ENCODE measurements around the gene CSRP3.

Gene CSRP3

DNA sequence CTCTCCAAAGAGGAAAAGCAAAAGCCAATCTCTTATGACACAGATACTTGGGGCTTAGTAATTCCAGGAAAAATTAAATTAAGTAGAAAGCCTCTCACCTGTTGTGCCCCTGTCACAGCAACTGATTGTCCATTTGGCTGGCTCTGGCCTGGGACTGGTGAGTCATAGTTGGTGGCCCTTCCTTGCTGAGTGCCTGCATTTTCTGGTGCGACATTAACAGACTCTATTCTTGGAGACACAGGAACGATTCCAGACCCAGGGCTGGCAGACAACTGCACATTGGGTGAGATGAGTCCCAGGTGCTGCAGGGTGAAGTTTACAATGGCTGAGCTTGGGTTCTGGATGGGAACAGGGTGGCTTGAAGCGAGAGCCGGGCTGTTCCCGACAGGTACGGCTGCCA is 23.3 kb upstream of the CSRP3 start:
- no peak for DNase-seq

DNA sequence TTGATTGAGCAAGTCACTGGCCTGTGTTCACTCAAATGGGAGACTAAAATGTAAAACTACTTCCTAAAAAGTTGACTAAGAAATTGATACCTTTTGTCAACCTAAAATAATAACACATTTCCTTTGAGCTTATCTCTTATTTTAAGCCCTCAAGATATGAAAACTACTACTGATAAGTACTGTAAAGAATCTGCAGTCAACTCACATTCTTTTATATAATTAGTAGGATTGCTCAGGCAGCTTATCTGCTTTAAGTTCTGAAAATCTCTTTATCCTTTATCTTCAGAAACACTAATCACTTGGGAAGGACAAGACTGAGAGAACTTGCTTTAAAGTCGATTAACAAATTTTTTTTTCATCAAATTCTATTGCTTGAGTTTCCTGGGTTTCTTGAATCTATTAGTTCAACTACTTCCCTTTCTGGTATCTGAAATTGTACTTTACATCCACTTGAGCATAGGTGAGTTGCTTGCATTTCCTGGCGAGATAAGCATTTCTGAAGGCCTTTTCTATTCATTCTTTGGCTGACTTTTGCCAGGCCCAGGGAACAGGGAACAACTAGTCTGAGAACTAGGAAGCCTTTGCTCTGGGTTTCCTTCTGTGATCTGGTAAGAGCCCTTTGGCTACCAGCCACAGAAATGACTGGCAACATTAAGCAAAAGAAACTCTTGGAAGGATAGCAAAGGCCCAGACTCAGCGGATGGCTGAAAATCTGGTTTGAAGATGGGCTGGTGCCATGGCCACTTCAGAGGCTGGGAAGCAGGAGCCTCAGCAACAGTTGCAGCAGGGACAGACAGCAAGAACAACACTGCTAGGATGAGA is 19.3 kb upstream of the CSRP3 start:
- no peak for DNase-seq

DNA sequence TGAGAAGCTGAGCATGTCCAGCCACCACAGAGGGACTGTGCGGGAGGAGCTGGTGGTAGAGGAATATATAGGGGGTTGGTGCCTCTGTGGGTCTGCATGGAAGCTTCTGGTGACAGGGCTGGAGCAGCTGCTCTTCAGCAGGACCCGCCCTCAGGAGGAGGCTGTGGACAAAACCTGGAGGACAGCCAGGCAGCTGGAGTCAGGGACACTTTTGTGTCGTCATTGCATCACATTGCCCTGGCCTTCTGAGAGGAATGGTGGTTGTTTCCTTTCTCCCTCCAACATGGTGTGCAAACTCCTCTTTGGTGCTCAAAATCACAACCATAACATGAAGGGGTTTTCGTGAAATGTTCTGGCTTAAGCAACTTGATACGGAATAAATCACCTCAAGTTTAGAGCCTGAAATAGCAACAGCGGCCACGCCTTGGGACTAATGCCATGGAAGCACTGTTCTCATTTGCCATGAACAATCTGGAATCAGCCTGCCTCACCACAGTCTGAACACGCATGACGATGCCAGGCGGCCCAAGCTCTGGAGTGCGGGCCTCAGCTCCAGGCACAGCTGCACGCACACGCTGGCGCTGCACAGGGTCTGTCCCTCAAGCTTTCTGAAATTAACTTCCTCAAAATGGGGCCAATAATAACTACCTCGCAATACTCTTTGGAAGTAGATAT is 17.1 kb upstream of the CSRP3 start:
- no peak for DNase-seq

DNA sequence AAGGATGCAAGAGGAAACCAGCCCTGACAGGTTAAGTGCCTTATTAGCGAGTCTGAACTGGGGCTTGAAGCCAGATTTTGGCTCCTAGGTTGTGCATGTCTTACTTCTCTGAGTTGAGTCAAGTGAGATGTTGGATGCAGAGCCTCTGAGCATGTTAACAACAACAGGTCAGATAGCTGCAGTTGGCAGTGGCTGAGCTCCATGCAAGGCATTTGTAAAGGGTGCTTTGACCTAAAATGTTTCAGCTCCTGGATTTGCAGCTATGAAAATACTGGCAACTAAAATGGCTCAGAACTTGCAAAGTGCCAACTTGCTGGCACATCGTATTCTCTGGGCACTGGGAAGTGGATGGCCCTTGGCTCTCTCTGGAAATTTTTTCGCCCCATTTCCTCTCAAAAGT is 16.4 kb upstream of the CSRP3 start:
- no peak for DNase-seq

DNA sequence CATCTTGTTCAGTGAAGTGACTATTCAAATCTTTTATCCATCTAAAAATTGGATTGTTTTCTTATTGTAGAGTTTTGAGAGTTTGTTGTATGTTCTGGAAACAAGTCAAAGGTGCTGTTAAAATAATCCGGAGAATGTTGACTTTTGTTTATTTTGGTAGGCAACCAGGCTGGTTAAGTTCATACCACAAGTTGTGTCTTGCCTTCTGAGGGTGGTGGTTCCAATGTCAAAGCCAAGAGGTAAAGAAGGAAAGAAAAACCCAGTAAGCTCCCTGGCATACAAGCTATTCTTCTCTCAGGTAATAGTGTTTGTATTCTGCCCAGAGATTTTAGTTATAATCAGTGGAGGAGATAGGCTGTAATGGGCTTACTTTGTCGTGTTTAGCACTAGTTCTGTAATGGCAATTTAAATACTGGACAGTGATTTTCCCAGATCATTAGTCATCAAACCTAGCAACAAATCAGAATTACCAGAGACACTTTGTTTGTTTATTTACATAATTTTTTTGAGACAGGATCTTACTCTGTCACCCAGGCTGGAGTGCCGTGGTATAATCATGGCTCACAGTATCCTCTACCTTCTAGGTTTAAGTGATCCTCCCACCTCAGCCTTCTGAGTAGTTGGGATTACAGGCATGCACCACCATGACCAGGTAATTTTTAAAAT is 15.1 kb upstream of the CSRP3 start:
- no peak for DNase-seq

DNA sequence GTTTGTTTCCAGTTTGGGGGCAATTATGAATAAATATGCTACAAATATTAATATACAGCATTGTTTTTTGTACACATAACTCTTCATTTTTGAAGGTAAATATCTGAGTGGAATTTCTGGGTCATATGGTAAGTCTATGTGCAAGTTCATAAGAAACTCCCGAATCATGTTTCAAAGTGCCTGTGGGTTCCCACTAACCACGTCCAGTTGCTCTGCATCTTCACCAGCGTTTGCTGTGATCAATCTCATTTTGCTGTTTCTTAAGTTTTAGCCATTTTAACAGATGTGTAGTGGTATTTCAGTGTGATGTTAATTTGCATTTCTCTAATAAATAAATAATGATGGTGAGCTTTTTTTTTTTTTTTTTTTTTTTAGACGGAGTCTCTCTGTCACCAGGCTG is 14.2 kb upstream of the CSRP3 start:
- no peak for DNase-seq

DNA sequence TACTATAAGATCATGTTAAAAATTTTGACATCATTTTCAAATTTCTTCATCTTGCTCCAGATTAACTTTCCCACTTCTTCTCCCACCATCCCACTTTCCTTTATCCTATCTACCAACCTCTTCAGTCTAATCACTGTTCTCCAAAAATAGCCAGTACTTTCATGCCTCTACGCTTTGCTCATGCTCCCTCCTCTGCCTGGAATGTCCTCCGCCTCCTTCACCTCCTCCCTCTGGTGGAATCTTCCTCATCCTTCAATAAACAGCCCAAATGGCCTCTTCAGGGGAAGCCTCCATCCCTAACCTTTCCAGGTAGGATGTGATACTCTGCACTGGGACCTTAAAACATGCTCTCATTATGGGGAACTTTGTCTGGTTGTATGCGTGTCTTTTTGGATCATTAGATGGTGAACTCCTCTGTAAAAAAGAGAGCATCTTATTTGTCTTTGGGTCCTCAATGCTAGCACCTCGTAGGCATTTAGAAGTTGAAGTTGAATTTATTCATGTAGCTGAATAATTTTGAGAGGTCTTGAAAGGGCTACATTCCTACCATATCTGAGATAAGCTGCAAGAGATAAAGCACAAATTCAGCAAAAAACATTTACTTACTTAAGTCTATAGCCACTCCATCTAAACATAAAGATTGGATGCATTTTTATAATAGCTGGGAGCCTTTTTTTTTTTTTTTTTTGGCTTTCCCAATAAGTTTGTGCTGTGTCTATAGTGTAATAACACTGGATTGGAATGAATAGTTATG is 8.0 kb upstream of the CSRP3 start:
- DNase-seq: no peak

DNA sequence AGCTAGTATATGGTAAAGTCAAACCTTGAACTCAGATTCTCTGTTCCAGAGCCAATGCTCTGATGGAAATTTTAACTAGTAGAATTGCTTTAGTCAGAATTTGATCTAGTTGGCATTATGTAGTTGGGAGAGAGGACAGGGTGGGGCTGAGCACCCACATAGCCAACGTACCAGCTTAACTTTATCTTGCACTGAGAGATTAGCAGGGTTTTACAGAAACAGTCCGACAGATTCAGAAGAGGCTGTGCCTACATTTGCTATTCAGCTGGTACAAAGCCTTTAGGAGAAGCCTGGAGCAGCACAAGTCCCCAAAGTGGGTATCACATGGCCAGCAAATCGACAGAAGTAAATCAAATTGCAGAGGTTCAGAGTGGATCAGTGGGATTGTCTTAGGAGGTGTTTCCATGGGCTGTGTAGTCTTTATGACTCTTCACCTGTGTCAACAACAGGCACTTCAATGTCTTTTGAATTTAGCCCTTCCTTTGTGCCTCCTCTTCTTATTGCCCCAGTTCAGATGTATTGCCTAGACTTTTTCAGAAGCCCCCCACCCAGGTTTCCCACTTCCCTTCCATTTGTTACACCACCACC is 7.3 kb upstream of the CSRP3 start:
- DNase-seq: no peak

DNA sequence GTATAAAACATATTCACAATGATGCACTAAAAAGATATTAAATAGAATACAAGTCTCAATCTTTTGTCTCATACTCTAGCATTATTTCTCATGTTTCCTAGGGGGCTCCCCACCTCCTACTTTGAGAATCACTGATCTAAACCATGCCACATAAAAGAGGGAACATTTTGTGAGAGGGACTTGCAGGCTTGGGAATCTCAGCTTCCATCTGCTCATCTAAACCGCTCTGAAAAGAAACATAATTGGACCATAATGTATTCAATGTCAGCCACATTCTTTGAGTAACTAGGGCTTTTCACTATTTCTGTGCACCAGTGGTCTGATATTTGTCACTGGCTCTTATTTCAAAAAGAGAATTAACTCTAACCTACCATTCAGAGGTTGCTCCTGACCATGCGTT is 6.4 kb upstream of the CSRP3 start:
- no peak for DNase-seq

DNA sequence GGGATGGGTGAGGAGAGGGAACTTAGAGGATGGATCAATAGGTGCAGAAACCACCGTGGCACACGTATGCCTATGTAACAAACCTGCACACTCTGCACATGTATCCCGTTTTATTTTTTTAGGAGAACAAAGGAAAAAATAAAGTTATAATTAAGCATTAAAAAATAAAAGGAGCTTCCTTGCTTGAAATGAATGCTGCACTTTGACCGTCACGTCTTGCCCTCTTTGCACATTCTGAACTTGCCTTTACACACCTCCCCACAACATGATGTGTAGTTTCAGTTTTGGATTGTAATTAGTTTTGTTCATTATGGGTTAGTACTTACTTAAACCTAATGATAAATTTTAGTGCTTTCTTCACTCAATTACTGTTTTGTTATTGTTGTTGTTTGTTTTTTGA is 3.1 kb upstream of the CSRP3 start:
- DNase-seq: no peak

DNA sequence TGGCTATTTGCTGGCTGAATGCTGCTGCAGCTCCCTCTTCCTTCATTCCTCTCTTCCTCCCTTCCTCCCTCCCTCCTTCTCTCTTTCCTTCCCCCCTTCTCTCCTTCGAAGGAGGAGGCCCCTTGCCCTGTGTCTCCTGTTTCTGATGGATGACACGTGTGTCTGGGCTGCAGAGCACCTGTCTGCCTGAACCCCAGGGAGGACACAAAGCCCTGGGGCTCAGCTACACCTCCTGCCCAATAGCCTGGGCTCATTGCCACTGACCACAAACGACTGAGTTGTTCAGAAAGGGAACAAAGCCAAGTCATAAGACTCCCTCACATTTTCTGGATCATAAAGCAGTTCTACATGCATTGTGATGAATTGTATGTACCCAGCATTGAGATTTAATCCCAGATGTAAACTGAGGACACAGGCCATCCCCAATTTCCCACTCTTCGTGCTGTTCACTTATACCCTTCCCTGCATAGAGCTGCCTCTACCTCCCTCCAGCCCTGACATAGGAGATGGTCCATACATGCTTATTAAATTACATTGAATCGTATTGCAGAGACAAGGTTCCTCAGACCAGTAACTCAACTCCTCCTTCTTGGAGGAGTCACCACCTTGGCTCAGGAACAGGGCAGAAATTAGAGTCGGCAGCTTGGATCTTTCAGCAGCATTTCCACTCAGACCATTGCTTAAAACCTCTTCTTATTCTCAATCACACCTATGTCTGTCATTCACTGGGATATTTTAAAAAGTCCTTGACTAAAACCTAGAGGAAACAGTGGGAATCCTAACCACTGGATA is 1.2 kb downstream of the CSRP3 start:
- no peak for DNase-seq

DNA sequence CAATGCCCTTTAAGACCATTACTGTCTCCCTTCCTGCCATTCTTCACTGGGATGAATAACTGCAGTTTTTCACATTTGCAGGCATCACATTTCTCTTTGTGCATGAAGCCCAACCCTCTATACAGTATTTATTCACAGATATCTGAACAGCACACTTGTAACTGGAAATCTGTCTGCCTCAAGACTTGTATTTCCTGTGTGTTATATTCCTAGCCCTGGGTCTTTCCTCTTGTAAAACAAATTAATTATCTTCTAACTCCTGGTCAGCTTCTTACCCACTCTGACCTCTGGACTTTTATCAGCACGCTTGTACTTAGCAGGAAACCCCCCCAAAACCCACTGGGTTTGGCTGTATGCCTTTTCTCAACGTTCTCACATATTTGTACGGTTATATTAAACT is 2.0 kb downstream of the CSRP3 start:
- no peak for DNase-seq

DNA sequence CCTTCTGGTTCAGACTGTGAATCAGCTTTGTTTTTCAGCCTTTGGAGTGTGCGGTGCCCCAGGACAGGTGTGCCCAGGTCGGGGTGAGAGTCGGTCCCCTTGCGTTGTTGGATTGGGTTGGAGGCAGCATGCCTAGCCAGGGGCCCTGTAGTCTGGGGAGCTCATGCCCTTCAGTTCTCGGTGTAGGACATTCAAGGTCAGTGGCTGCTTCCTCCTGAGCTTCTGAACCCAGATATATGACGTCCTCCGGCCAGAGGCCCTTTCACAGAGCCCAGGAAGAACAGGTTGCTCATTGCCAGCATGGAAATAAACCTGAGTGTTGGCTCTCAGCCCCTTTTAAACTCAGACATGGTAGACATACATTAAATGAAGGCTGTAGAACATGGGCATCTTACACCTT is 2.7 kb downstream of the CSRP3 start:
- DNase-seq: no peak

DNA sequence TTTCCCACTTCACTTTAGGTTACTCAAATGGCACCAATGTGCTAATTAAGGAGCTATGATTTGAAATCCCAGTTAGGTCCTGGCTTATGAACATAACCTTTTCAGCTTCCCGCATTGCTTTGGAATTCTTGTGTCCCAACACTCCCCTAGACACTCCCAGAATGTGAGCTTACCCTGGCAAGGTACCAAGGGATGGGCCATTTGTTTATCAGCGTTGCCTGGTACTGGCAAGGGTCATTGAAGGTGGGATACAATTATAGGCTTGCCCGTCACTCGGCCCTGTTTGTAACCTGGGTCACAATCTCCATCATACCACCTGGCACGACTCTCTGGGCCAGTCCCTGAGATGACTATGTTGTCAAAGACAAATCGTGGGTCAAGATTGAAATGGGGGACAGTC is 5.4 kb downstream of the CSRP3 start:
- no peak for DNase-seq

DNA sequence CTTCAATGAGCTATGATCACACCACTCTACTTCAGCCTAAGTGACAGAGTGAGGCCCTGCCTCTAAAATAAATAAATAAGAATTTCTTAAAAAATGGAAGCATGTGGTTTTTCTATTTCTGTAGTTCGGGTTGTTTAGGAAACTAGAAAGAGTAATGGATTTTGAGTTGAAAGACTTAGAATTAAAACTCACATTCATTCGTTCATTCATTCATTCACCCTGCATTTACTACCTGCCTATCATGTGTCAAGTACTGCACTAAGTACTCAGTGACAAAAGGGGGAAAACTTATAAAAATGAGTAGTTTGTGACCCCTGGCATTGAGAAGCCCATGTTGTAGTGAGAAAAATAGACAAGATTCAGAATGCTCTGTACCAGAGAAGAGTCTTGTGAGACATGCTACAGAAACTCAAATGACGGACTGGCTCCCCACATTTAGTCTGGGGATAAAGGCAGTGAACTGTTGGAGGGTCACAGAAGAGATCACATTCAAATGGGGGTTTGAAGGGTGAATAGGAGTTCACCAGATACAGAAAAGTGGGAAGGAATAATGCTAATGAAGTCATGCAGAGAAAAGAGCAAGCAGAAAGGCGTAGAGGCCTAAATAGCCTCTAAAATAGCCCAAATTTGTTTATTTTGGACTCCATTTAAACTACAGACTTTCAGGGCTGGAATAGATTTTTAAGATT is 7.0 kb downstream of the CSRP3 start:
- no peak for DNase-seq

DNA sequence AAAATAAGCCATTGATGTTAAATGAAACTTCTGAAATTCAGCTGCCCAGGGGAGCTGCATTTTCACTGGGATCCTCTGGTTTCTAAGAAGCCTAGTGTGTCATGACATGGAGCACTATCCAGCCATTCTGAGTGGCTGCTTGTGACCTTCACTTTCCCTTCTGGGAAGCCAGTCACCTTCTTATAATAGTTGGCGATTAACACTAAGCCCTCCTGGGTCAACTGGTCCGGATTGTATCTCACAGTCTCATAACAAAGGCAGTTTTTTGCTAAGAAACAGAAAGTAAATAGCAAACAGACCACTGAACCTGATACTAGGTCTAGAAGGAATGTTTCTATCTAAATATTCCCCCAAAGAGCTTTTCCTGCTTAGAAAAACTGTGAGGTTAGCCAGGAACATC is 7.9 kb downstream of the CSRP3 start:
- no peak for DNase-seq

DNA sequence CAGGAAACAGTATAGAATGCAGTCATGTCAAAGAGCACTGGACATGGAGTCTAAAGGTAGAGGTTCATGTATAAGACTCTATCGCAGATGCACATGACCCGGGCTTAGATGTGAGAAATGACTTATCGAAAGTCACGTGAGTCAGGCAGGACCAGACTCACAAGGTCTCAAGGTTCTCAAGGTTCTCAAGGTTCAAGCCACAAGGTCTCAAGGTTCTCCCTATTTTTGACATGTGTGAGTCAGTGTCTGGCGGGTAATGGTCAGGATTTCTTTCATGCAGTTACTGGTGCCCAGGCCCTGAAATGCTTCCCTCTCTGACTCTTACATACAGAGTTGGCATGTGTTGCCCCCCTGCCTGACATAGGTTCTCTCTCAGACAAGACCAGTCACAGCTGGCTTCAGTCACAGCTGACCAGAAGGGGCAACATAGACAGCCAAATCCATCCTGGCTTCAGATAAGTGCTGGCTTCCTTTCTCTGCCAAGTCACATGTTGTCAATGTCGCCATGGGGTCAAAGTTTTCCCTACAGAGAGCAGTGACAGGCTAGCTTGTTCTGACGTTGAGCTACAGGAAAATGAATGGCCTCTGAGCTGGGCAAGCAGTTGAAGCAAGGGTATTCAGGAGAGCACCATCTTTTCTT is 10.1 kb downstream of the CSRP3 start:
- no peak for DNase-seq

DNA sequence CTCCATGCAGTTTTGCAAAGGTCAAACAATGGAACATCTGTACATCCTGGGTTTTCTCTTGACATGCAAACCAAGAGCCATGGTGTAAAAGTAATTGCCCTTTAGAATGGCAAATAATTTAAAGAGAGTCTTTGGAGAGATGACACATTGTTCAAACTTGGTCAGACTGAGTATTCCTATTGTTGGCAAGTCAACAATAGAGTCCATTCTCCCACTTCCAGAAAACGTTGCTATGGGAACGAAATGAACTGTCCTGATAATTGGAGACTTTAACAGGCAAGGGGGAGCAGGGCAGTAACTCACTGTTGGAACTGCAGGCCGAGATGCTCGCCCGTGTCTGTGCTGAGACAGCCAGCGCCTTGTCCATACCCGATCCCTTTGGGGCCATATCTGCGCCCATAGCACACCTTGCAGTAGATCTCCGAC is 13.9 kb downstream of the CSRP3 start:
- no peak for DNase-seq

DNA sequence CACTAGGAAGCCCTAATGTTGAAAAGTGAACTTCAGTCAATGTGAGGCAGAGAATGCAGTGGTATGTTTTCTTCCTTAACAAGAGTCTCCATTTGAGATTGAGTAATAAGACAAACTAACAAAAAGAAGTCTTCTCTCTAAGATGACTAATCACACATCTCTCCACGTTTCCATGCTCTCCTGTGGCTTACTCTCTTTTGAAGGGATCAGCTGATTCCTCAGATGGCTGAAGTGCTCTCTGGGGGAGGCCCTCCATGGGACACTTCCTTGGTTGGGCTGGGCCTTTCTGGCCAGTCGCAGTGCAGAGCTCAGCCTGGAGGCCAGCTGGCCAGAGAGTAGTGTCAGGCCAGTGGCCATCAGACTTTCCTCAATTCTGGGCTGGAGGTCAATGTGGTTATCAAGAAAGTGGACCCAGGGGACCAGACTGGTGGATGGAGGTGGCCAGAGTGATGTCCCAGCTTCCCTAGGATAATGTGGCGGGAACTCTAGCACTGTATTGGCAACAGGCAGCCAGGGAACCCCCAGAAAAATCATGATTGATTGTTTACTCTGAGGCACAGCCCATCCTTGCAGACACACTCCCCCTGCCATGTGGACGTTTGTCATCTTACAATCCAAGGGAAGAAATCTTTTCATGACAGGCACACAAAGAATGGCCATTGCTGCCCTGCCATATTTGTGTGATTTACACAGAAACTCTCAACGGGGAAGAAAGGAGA is 14.5 kb downstream of the CSRP3 start:
- no peak for DNase-seq

DNA sequence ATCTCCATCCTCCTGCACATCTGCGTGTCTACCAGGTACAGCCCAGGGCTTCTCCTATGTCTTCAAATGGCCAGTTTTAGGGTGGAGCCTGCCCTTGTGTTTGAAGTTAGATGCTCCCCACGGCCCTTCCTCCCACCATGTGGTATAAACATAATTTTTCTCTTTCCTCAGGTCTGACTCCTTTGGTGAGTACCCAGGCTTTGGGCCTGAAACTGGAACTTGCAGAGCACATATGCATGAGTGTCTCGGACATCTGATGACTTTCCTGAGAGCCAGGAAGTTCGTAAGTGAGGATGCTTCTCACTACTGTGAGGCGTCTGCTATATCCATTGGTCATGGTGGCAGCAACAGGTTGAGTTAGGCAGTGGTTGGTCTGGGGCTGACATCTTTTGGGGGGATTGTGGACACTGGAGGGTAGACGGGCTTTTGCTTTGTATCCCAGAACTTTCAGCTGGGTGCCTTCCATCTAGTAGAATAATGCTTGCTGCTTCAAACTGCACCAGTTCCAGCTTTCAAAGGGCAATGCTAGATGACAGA is 16.2 kb downstream of the CSRP3 start:
- no peak for DNase-seq

Data from CD4-positive, alpha-beta T cell treated with Interleukin-17A for 1 hour (primary cell).